Activated CD4-positive, alpha-beta T cell treated with anti-CD3 and anti-CD28 coated beads, Interleukin-10, Interleukin-2, amounts not matched to agents 100 ng/mL and 50 ng/mL, durations not matched to agents 16 hours and 8 hours (primary cell): ENCODE measurements around the gene SLC1A5.

ENCODE experiments used
- DNase-seq: peaks from one replicate; pipeline ENCODE4 v3.0.0-alpha.2; 2020

SLC1A5 gene

DNA sequence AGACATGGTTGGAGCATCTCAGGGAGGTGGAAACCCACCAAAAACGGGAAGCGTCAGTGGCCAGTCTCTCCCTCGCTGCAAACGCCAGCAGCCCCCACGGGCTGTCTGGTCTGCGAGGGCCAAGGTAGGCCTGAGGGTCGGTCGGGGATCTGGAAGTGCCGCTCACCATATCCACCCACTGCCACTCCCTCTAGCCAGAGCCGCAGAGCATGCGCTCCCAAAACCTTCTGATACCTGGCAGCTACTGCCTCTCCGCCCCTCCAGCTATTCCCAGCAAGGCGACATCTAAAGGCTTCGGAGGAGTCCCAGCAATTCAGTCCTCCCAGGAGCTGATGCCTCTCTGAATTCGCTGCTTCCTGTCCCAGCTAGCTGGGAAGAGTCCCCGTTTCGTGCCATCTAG, 46.9 kb downstream of the SLC1A5 start:
- no peak for DNase-seq

- DNase-seq: no peak
Observed at GRCh38 chr19:46739290-46739771, 49.1 kb downstream of the SLC1A5 start.

- DNase-seq: no peak
Observed at GRCh38 chr19:46737761-46738171, 50.6 kb downstream of the SLC1A5 start.

GRCh38 chr19:46737298-46737654, 51.1 kb downstream of the SLC1A5 start:
- no peak for DNase-seq

DNA sequence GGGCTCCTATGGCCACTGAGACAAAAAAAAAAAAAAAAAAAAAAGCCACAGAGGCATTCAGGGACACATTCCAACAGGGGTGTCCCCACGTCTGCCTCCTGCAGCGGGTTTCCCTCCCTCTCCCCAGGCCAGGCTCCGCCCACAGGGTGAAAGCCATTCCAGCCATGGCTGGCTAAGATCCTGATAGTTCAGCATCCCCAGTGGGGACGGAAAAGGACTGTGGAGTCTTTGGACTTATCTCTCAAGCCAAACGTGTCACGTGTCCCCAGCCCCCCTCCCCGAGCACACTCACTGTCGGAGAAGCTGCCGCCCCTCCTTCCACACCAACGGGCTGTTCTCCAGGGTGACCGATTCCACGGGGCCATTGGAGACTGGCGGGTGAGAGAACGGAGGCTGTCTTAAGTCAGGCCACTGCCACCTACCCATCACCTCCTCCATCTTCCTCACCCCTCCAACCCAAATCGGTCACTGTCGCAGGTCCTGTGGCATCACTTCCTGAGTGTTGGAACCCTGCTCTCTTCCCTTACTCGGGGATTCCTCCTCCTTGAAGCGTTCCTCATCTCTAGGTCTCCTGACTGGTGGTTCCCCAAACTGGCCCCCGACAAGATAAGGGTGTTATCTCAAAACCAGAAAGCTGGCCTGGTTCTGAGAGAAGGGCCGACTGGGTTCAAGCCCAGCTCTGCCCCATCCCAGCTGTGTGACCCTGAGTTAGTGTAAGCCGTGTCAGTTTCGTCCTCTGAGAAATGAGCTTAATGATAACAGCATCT, 51.7 kb downstream of the SLC1A5 start:
- DNase-seq: no peak

GRCh38 chr19:46733690-46734292, 54.6 kb downstream of the SLC1A5 start:
- DNase-seq: no peak

- no peak for DNase-seq
Observed at GRCh38 chr19:46732966-46733689, 55.3 kb downstream of the SLC1A5 start.

GRCh38 chr19:46732172-46732938, 56.0 kb downstream of the SLC1A5 start:
- DNase-seq: no peak

GRCh38 chr19:46731584-46731983, 56.8 kb downstream of the SLC1A5 start:
- DNase-seq: no peak

DNA sequence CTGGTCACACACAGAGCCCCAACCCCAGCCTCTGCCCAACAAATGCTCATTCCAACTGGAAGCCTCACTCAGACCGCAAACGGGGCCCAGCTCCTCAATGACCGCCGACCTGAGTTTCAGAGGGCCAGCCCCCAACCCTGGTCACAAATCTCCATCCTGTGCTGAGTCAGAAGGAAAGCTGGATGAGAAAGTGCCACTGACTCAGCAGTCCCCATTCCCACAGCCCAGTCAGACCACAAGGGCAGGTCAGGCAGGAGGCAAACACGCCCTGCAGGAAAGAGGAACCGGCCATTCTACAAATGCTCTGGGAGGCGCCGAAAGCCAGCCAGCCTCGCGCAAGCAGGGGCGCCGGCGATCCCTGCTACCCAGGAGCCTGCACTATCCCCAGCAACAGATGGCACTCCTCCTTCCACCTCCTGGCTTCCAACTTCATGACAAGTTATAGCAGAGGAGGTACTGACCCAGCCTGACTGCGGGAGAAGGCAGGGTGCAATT, 57.3 kb downstream of the SLC1A5 start:
- peak; percentile 41 for DNase-seq

DNA sequence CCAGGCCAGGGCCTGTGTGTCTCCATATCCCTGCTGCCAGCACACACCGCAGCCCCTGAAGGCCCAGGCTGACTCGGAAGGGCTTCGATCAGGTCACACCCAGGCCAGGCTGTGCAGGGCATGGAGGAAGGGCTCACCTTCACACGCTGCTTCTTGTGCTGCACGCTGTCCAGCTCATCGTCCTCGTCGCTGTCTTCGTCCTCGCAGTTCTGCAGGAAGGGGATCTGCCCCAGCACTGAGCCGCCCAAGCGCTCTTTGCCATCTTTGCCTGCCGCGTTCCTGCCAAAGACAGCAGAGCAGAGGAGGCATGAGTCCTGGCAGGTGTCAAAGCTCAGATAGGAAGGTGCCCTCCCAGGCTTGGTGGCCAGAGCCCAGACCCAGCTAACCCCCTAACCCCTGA, 57.8 kb downstream of the SLC1A5 start:
- no peak for DNase-seq

DNA sequence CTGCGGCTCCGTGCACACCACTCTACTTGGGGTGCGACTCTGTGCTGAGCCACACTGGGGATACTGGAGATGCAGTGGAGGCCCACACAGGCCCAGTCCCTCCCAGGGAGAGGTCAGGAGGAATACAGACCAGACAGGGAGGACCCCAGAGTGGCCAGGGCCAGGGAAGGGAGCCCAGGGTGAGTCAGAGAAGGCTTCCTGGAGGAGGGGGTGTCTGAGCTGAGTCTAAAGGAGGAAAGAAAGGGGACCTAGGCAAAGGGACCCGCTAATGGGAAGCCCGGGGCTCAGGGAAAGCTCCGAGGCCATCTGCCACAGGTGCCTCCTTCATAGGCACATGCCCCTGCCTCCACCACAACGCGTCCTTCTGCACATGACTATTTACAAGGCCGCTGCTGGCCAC, 58.2 kb downstream of the SLC1A5 start:
- no peak for DNase-seq

GRCh38 chr19:46729696-46730095, 58.7 kb downstream of the SLC1A5 start:
- DNase-seq: no peak

- peak; percentile 81 for DNase-seq
Observed at GRCh38 chr19:46728693-46729339, 59.6 kb downstream of the SLC1A5 start.

GRCh38 chr19:46728208-46728607, 60.2 kb downstream of the SLC1A5 start:
- no peak for DNase-seq

DNA sequence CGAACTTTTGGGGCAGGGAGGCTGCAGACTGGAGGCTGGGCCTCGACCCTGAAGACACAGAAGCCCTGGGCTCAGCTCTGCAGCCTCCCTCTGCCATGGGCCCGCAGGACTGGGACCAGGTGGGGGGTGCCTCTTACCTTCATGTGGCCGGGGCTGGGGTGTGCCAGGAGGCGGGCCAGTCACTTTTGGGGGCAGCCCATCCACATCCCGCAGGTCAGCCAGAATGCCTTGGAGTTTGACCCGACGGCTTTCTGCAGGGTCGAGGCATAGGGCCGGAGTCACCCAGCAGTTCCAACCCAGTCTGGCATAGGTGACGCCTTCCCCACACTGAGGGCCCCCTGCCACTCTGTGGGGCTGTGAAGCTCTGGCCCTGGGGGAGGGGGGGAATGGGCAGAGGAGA, 60.6 kb downstream of the SLC1A5 start:
- DNase-seq: no peak

- DNase-seq: no peak
Observed at GRCh38 chr19:46726971-46727501, 61.4 kb downstream of the SLC1A5 start.

DNA sequence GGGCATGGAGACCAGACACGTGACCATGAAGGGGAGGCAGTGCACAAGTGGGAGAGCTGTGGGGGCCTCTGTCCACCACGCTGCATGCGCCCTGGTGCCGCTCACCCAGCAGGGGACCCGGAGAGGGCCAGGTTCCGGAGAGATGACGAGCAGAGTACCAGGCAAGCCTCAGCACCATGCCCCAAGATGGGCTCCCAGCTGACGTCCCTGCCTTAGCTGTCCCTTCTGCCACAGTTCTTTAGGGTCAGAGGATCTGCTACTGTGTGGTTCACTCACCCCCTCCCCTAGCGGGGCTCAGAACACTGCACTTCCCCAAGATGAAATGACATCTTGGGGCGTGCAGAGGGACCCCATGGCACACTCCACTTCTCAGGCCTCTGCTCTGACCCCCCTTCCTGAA, 61.8 kb downstream of the SLC1A5 start:
- no peak for DNase-seq

DNA sequence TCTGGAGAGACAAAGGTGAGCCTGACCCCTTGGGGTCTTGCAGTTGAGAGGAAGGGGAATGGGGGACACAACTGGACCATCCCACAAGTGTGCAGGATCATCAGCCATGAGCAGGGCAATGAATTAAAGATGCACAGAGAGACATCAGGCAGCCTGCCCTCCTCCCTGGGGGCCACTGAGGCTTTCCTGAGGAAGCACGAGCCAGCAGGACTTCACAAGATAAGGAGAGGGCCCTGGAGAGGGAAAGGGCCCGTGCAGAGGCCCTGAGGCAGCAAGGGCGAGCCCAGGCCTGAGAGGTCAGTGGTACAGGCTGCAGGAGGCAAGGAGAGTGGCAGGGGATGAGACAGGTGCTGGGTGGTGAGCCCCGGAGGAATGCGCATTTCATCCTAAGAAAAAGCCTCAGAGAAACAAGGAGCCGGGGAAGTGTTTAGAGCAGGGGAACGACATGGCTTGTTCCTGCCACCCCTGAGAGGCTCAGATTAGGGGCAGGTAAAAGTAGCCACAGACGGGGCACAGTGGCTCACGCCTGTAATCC, 62.5 kb downstream of the SLC1A5 start:
- no peak for DNase-seq

DNA sequence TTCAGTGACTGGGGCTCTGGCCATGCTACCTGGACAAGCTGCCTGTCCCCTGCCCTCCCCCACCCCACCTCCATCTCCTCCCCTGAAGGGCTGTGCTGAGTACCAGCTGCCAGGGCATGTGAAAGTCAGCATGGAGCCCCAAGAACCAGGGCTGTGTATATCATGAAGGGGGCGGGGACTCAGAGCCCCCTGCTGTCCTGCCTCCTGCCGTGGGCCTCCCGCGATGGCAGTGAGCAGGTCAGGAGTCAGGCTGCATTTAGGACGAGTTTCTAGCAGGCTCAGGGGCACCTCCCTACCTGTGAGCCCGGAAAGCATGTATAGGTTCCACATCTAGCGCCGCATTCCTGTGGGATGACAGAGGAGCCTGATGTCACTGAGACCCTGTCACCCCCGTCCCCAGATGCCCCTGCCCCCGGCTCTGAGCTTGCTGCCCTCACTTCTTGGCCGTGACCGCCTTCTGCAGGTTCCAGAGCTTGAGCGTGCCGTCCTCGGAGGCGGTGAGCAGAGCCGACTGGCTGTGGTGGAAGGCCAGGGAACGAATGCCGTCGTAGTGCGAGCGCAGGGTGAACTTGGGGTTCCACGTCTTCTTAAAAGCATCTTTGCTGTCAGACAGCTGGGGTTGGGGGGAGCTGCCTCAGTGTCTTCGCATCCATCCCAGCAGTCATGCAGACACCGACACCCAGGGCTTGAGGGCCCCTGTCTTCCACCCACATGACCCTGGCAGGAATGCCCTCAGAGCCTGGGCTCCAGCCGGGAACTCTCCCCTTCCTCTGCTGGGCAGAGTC, 63.2 kb downstream of the SLC1A5 start:
- DNase-seq: no peak
